Measurements from ENCODE around the gene RALGPS2. TPM values are rescaled to one million over a fixed set of nuclear protein-coding genes. Genes with fewer than 3 reads are reported as not detected.
A peak's percentile ranks its signal among the peaks of the same experiment; 100 is the strongest.

The RALGPS2 gene
- total and polyA plus RNA-seq, 2 donors (not counting 1 experiment from before 2014, with no cell fraction given): 59.6 to 251 TPM

GRCh38 chr1:178926046-178926445 is 201.0 kb downstream of the RALGPS2 start:
- Histone ChIP-seq H3K9ac (ENCODE audit: low read length) (no peak overlapping the region), H4K20me1 (ENCODE audit: control insufficient read depth, insufficient read depth, low read length, poor library complexity, severe bottlenecking) (peaks cover 5% of the 10 kb centered on the region), H2AFZ (ENCODE audit: insufficient read depth, low read depth, low read length, poor library complexity, severe bottlenecking) (no peak overlapping the region), H3K36me3 (replicated peaks in 1 of 2; ENCODE audit: control extremely low read depth in 1 of 2, control insufficient read depth in 1 of 2, extremely low read depth in 1 of 2, insufficient read depth in 2 of 2, low read length in 1 of 2) (peaks cover 10 to 17% of the 10 kb centered on the region in 2 experiments), H3K79me2 (ENCODE audit: control insufficient read depth, insufficient read depth, low read length) (no peaks in the 10 kb centered on the region), H3K4me1 (ENCODE audit: control insufficient read depth in 2 of 2, insufficient read depth in 2 of 2, low read length in 2 of 2) (peaks cover 19 to 28% of the 10 kb centered on the region in 2 donors), H3K4me3 (ENCODE audit: control extremely low read depth in 1 of 5, extremely low read depth in 1 of 5, insufficient read depth in 1 of 5, low read depth in 2 of 5, low read length in 4 of 5) (no peak overlapping the region), H3K4me2 (replicated peaks; ENCODE audit: low read depth, low read length, poor library complexity, severe bottlenecking) (peak overlapping the region; percentile 3), H3K27ac (ENCODE audit: low read length in 2 of 2) (peak overlapping the region; percentile 2 to 53), H3K27me3 (replicated peaks in 1 of 4; ENCODE audit: control extremely low read depth in 1 of 4, control insufficient read depth in 3 of 4, insufficient read depth in 4 of 4, low read length in 3 of 4) (no peaks in the 10 kb centered on the region), H3K9me3 (ENCODE audit: control extremely low read depth in 1 of 3, control insufficient read depth in 2 of 3, insufficient read depth in 1 of 3, low read length in 2 of 3) (peaks cover 0 to 7% (median 4%) of the 10 kb centered on the region in 3 donors)
- Mint-ChIP-seq H3K9me3 (ENCODE audit: insufficient read depth) (peaks cover 9% of the 10 kb centered on the region), H3K27ac (peak overlapping the region; percentile 57), H3K4me3 (peak overlapping the region; percentile 5), H3K27me3 (no peaks in the 10 kb centered on the region), H3K4me1 (peaks cover 86% of the 10 kb centered on the region)
- ATAC-seq (ENCODE audit: low read depth) (peak; percentile 60), DNase-seq (peak; percentile 49)
- no peak for TF ChIP-seq EZH2 (IDR thresholded peaks at IDR 0.05; ENCODE audit: borderline replicate concordance, insufficient read depth, low read depth, low read length, poor library complexity, severe bottlenecking)
- TF ChIP-seq, protein P1, sequence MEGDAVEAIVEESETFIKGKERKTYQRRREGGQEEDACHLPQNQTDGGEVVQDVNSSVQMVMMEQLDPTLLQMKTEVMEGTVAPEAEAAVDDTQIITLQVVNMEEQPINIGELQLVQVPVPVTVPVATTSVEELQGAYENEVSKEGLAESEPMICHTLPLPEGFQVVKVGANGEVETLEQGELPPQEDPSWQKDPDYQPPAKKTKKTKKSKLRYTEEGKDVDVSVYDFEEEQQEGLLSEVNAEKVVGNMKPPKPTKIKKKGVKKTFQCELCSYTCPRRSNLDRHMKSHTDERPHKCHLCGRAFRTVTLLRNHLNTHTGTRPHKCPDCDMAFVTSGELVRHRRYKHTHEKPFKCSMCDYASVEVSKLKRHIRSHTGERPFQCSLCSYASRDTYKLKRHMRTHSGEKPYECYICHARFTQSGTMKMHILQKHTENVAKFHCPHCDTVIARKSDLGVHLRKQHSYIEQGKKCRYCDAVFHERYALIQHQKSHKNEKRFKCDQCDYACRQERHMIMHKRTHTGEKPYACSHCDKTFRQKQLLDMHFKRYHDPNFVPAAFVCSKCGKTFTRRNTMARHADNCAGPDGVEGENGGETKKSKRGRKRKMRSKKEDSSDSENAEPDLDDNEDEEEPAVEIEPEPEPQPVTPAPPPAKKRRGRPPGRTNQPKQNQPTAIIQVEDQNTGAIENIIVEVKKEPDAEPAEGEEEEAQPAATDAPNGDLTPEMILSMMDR (IDR thresholded peaks at IDR 0.05): no peak
- ChIA-PET CTCF (interaction anchor here (1.5 kb wide), 1 partner anchor 77 kb away, joined by 4 read pairs; no protein-coding TSS in a partner anchor), POLR2A (no interaction called here)
- no CpG with 5 or more reads among the region's 1 CpG for WGBS (ENCODE audit: insufficient coverage)
- intact Hi-C loops (cut with micrococcal nuclease): no loop called here

- no peak overlapping the region for H2AFZ ChIP-seq (ENCODE audit: insufficient read depth, low read depth, low read length, poor library complexity, severe bottlenecking)
- DNase-seq (no peak), ATAC-seq (ENCODE audit: low read depth) (no peak)
- 100% methylated on average over 2 of the region's 4 CpGs for WGBS (ENCODE audit: insufficient coverage)
- Mint-ChIP-seq H3K4me3 (no peak overlapping the region), H3K4me1 (peaks cover 88% of the 10 kb centered on the region), H3K9me3 (ENCODE audit: insufficient read depth) (peaks cover 9% of the 10 kb centered on the region), H3K27me3 (no peaks in the 10 kb centered on the region), H3K27ac (peak overlapping the region; percentile 57)
- H3K4me1 ChIP-seq (ENCODE audit: control insufficient read depth in 2 of 2, insufficient read depth in 2 of 2, low read length in 2 of 2): peaks cover 28 to 33% of the 10 kb centered on the region in 2 donors
- peaks cover 0 to 7% (median 4%) of the 10 kb centered on the region in 3 donors for H3K9me3 ChIP-seq (ENCODE audit: control extremely low read depth in 1 of 3, control insufficient read depth in 2 of 3, insufficient read depth in 1 of 3, low read length in 2 of 3)
- no peaks in the 10 kb centered on the region for H3K27me3 ChIP-seq (replicated peaks in 1 of 4; ENCODE audit: control extremely low read depth in 1 of 4, control insufficient read depth in 3 of 4, insufficient read depth in 4 of 4, low read length in 3 of 4)
- H3K27ac ChIP-seq (ENCODE audit: low read length in 2 of 2): peak overlapping the region in 1 of 2 donors; percentile 28
- no peak overlapping the region for H3K9ac ChIP-seq (ENCODE audit: low read length)
- H4K20me1 ChIP-seq (ENCODE audit: control insufficient read depth, insufficient read depth, low read length, poor library complexity, severe bottlenecking): peaks cover 5% of the 10 kb centered on the region
- no peak overlapping the region for H3K4me3 ChIP-seq (ENCODE audit: control extremely low read depth in 1 of 5, extremely low read depth in 1 of 5, insufficient read depth in 1 of 5, low read depth in 2 of 5, low read length in 4 of 5)
- H3K79me2 ChIP-seq (ENCODE audit: control insufficient read depth, insufficient read depth, low read length): no peaks in the 10 kb centered on the region
- CTCF ChIA-PET: interaction anchor here (1.5 kb wide), 1 partner anchor 76 kb away, joined by 4 read pairs; no protein-coding TSS in a partner anchor
- intact Hi-C loops (cut with micrococcal nuclease): no loop called here
- TF ChIP-seq, protein P1 (IDR thresholded peaks at IDR 0.05): no peak
- TF ChIP-seq EZH2 (IDR thresholded peaks at IDR 0.05; ENCODE audit: borderline replicate concordance, insufficient read depth, low read depth, low read length, poor library complexity, severe bottlenecking): no peak
- H3K36me3 ChIP-seq (replicated peaks in 1 of 2; ENCODE audit: control extremely low read depth in 1 of 2, control insufficient read depth in 1 of 2, extremely low read depth in 1 of 2, insufficient read depth in 2 of 2, low read length in 1 of 2): peaks cover 3 to 14% of the 10 kb centered on the region in 2 experiments
- POLR2A ChIA-PET: no interaction called here
- H3K4me2 ChIP-seq (replicated peaks; ENCODE audit: low read depth, low read length, poor library complexity, severe bottlenecking): no peak overlapping the region
These were observed 202.0 kb downstream of the RALGPS2 start for GRCh38 chr1:178927003-178927402.

Data from B cell (primary cell).